OCI-LY7 (cell line): Measurements from ENCODE around the gene RNF167. TPM values are rescaled to one million over a fixed set of nuclear protein-coding genes. Genes with fewer than 3 reads are reported as not detected.
A peak's percentile ranks its signal among the peaks of the same experiment; 100 is the strongest.

Experiments used
- BruUV-seq: library from RNA; stranded (reverse); fragments of 400-500 nt; replicated peaks from 2 replicates; lab custom pipeline; 2021; lab: Mats Ljungman, UMichigan
- CTCF ChIA-PET: fragments of 300-600 bp; sonication (Branson Sonifier 250); formaldehyde crosslinking; loops from one replicate; lab custom pipeline; 2022; ENCODE audit warnings: antibody characterized with exemption; ENCODE audit not compliant: unreplicated experiment; lab: Charles Lee
- POLR2A ChIA-PET: fragments of 300-600 bp; sonication (Branson Sonifier 250); formaldehyde crosslinking; loops from one replicate; lab custom pipeline; 2022; ENCODE audit warnings: antibody characterized with exemption; lab: Charles Lee
- DNase-seq: peaks from one replicate; pipeline ENCODE4 v3.0.0-alpha.2; 2015; ENCODE audit warnings: low spot score
- H2AFZ ChIP-seq: fragments of 200-600 bp; sonication (generic), shearing (Covaris generic); 2 replicates; pipeline ENCODE4 v1.6.1; 2014; ENCODE audit warnings: mild to moderate bottlenecking, antibody characterized with exemption, low read length, moderate library complexity
- H3K27ac ChIP-seq: fragments of 200-600 bp; sonication (generic); 2 replicates; pipeline ENCODE4 v1.5.1; 2014; ENCODE audit warnings: mixed run types, low read depth, mild to moderate bottlenecking, moderate library complexity, low read length, inconsistent platforms; ENCODE audit not compliant: poor library complexity, severe bottlenecking
- H3K36me3 ChIP-seq: fragments of 200-600 bp; sonication (generic); 2 replicates; pipeline ENCODE4 v1.6.1; 2014; ENCODE audit warnings: mild to moderate bottlenecking, antibody characterized with exemption, low read length, moderate library complexity, mixed read lengths; ENCODE audit not compliant: insufficient read depth
- H3K4me1 ChIP-seq: fragments of 200-600 bp; sonication (generic); 2 replicates; pipeline ENCODE4 v1.5.1; 2014; ENCODE audit warnings: mild to moderate bottlenecking, low read length; ENCODE audit not compliant: insufficient read depth, poor library complexity, severe bottlenecking
- H3K4me2 ChIP-seq: fragments of 200-600 bp; sonication (generic); 2 replicates; pipeline ENCODE4 v1.6.1; 2014; ENCODE audit warnings: mild to moderate bottlenecking, low read length
- H3K4me3 ChIP-seq: fragments of 200-600 bp; sonication (generic); 2 replicates; pipeline ENCODE4 v1.5.1; 2014; ENCODE audit warnings: mild to moderate bottlenecking, low read depth, low read length; ENCODE audit not compliant: poor library complexity, severe bottlenecking
- H3K79me2 ChIP-seq: fragments of 200-600 bp; sonication (generic); 2 replicates; pipeline ENCODE4 v1.6.1; 2016; ENCODE audit warnings: low read depth, mild to moderate bottlenecking, low read length, moderate library complexity, mixed read lengths; ENCODE audit not compliant: insufficient read depth
- H3K9me2 ChIP-seq: fragments of 200-600 bp; sonication (generic); 2 replicates; pipeline ENCODE4 v1.6.1; 2016; ENCODE audit warnings: mild to moderate bottlenecking, low read length, mixed read lengths; ENCODE audit not compliant: insufficient read depth
- H3K9me3 ChIP-seq: fragments of 200-600 bp; sonication (generic); 2 replicates; pipeline ENCODE4 v1.6.1; 2014; ENCODE audit warnings: mild to moderate bottlenecking, mixed run types, low read length, mixed read lengths
- H4K20me1 ChIP-seq: fragments of 200-600 bp; sonication (generic); 2 replicates; pipeline ENCODE4 v1.6.1; 2014; ENCODE audit warnings: mild to moderate bottlenecking, antibody characterized with exemption, low read length, moderate library complexity, mixed read lengths; ENCODE audit not compliant: insufficient read depth
- CTCF ChIP-seq: fragments of 200-600 bp; sonication (generic); conservative IDR thresholded peaks from 2 replicates; pipeline ENCODE4 v1.5.1; 2014; ENCODE audit warnings: mild to moderate bottlenecking, antibody characterized with exemption, low read length, moderate library complexity, mixed read lengths
- EZH2phosphoT487 ChIP-seq: fragments of 200-600 bp; sonication (generic); IDR thresholded peaks from 2 replicates; pipeline ENCODE4 v1.6.1; 2018; ENCODE audit warnings: low read depth, borderline replicate concordance, mild to moderate bottlenecking, mixed run types, antibody characterized with exemption, low read length, moderate library complexity, mixed read lengths
- intact Hi-C: fragments of 100-400 bp; cut with micrococcal nuclease; formaldehyde crosslinking; loops from one replicate; pipeline ENCODE4 v1.10.0; 2022; ENCODE audit not compliant: unreplicated experiment
- total RNA-seq, 2 experiments: library from RNA; depleted of rRNA in 1 of 2; stranded (reverse); fragments of >200 nt in 1 of 2; shearing (Covaris generic) in 1 of 2; gene quantifications; 2 replicates each; pipeline ENCODE4 v1.2.3, GENCODE V29; 2014 to 2022

RNF167 gene
- total RNA-seq, 2 experiments from 2014 or later: 46.5 to 124 TPM

GRCh38 chr17:4969047-4969550 is 29.0 kb downstream of the RNF167 start:
- H2AFZ ChIP-seq: no peak overlapping the region
- DNase-seq: no peak
- no TSS peak for BruUV-seq

GRCh38 chr17:4969551-4970173 is 29.6 kb downstream of the RNF167 start:
- H3K4me1 ChIP-seq: peaks cover 23% of the 10 kb centered on the region
- peaks cover 22% of the 10 kb centered on the region; the same call in 1 of the 2 replicates for H3K79me2 ChIP-seq
- no peak overlapping the region for H3K4me2 ChIP-seq
- no peak overlapping the region for H2AFZ ChIP-seq
- peaks cover 31% of the 10 kb centered on the region for H3K36me3 ChIP-seq
- no peaks in the 10 kb centered on the region for H3K9me2 ChIP-seq
- H4K20me1 ChIP-seq: no peaks in the 10 kb centered on the region
- no TSS peak for BruUV-seq
- intact Hi-C loops: loop anchor here (5.0 kb wide), 1 partner anchor 48 kb away; no protein-coding TSS in a partner anchor
- H3K4me3 ChIP-seq: no peak overlapping the region
- no peak for TF ChIP-seq EZH2phosphoT487
- ChIA-PET POLR2A (interaction anchor here (6.0 kb wide), 1 partner anchor 17 kb away, joined by 51 read pairs; the partner anchor contains the start of gene ENO3), CTCF (interaction anchor here (0.5 kb wide), 1 partner anchor 78 kb away, joined by 3 read pairs; no protein-coding TSS in a partner anchor)
- no peak for DNase-seq
- H3K27ac ChIP-seq: no peak overlapping the region
- H3K9me3 ChIP-seq: no peaks in the 10 kb centered on the region

More at GRCh38 chr17:4969047-4969550, 29.0 kb downstream of the RNF167 start:
- no peaks in the 10 kb centered on the region for H4K20me1 ChIP-seq
- TF ChIP-seq EZH2phosphoT487: no peak
- TF ChIP-seq CTCF: no peak
- intact Hi-C loops: loop anchor here (5.0 kb wide), 1 partner anchor 48 kb away; no protein-coding TSS in a partner anchor
- H3K36me3 ChIP-seq: peaks cover 31% of the 10 kb centered on the region
- no peaks in the 10 kb centered on the region for H3K9me2 ChIP-seq
- ChIA-PET POLR2A (interaction anchor here (1.5 to 6.0 kb wide), 3 partner anchors 17 to 29 kb away, joined by 5 to 51 read pairs (median 20); partner anchors contain the start of genes CAMTA2, ENO3, RNF167 and SLC25A11), CTCF (no interaction called here)
- no peaks in the 10 kb centered on the region for H3K9me3 ChIP-seq
- peaks cover 22% of the 10 kb centered on the region; the same call in 1 of the 2 replicates for H3K79me2 ChIP-seq
- peaks cover 23% of the 10 kb centered on the region for H3K4me1 ChIP-seq
- peak overlapping the region; percentile 78 for H3K4me3 ChIP-seq
- H3K4me2 ChIP-seq: peak overlapping the region; percentile 80; the same call in 1 of the 2 replicates
- no peak overlapping the region for H3K27ac ChIP-seq

GRCh38 chr17:4970273-4970672 is 30.2 kb downstream of the RNF167 start:
- Histone ChIP-seq H4K20me1 (no peaks in the 10 kb centered on the region), H3K9me3 (no peaks in the 10 kb centered on the region), H2AFZ (no peak overlapping the region), H3K4me3 (no peak overlapping the region), H3K4me1 (peaks cover 23% of the 10 kb centered on the region), H3K36me3 (peaks cover 29% of the 10 kb centered on the region), H3K9me2 (no peaks in the 10 kb centered on the region), H3K79me2 (peaks cover 22% of the 10 kb centered on the region; the same call in 1 of the 2 replicates), H3K27ac (no peak overlapping the region), H3K4me2 (no peak overlapping the region)
- ChIA-PET CTCF (interaction anchor here (0.5 kb wide), 1 partner anchor 77 kb away, joined by 3 read pairs; no protein-coding TSS in a partner anchor), POLR2A (interaction anchor here (0.7 to 6.0 kb wide), 2 partner anchors 18 to 66 kb away, joined by 3 to 51 read pairs; partner anchors contain the start of gene ENO3)
- intact Hi-C loops: no loop called here
- TF ChIP-seq CTCF (no peak), EZH2phosphoT487 (no peak)
- DNase-seq: no peak
- no TSS peak for BruUV-seq
